GM13976 (cell line): ENCODE data around the gene HSPB6.

Source experiments
- DNase-seq: peaks from one replicate; pipeline ENCODE4 v3.0.0; 2012; ENCODE audit warnings: low spot score
- CTCF ChIP-seq: IDR thresholded peaks from 2 replicates; pipeline ENCODE4 v1.5.1; 2012; ENCODE audit warnings: borderline replicate concordance, mild to moderate bottlenecking; ENCODE audit not compliant: insufficient read depth; ENCODE audit errors: extremely low read depth, missing control alignments, control extremely low read depth
- in situ Hi-C: fragments of 300-500 bp; cut with MboI; formaldehyde crosslinking; loops from one replicate; pipeline ENCODE4 v1.12.0; 2022; ENCODE audit warnings: low sequenced_read_pairs, mixed read lengths, inconsistent platforms; ENCODE audit not compliant: unreplicated experiment

HSPB6 gene

GRCh38 chr19:35751839-35752745 is 4.7 kb downstream of the HSPB6 start:
- in situ Hi-C loops = no loop called here
- no peak for DNase-seq
- no peak for TF ChIP-seq CTCF

GRCh38 chr19:35750167-35750566 is 6.7 kb downstream of the HSPB6 start:
- in situ Hi-C loops = no loop called here
- TF ChIP-seq CTCF = no peak
- DNase-seq = no peak

GRCh38 chr19:35748106-35749020 is 8.5 kb downstream of the HSPB6 start, which contains the start of gene LIN37:
TSS of gene LIN37 (plus strand) at chr19:35748576. CDS start at chr19:35748725, 149 bp downstream.
- in situ Hi-C loops = no loop called here
- TF ChIP-seq CTCF = no peak
- peak; percentile 94 for DNase-seq

GRCh38 chr19:35746531-35746930 is 10.3 kb downstream of the HSPB6 start:
- in situ Hi-C loops = no loop called here
- DNase-seq = no peak
- no peak for TF ChIP-seq CTCF

GRCh38 chr19:35746087-35746462 is 10.8 kb downstream of the HSPB6 start:
- in situ Hi-C loops = no loop called here
- no peak for TF ChIP-seq CTCF
- DNase-seq = no peak

- in situ Hi-C loops = no loop called here
- DNase-seq = peak; percentile 93
- TF ChIP-seq CTCF = no peak
Observed at GRCh38 chr19:35745328-35746086, 11.3 kb downstream of the HSPB6 start, which contains the start of the genes PSENEN and U2AF1L4. TSS of gene PSENEN (plus strand) at chr19:35745651. CDS start at chr19:35745931, 280 bp downstream. TSS of gene U2AF1L4 (minus strand) at chr19:35745418. CDS start at chr19:35745391, 27 bp downstream.
